Measurements from ENCODE around the gene ADORA3. TPM values are rescaled to one million over a fixed set of nuclear protein-coding genes. Genes with fewer than 3 reads are reported as not detected.
A peak's percentile ranks its signal among the peaks of the same experiment; 100 is the strongest.
"Not testable (repeated sequence)": the region's sequence is repeated elsewhere in the genome, so short reads cannot be mapped to it uniquely, and the experiment has no call there.

ADORA3 gene
- total RNA-seq, result 1 to 10 TPM; 1.6 to 3.6 TPM

DNA sequence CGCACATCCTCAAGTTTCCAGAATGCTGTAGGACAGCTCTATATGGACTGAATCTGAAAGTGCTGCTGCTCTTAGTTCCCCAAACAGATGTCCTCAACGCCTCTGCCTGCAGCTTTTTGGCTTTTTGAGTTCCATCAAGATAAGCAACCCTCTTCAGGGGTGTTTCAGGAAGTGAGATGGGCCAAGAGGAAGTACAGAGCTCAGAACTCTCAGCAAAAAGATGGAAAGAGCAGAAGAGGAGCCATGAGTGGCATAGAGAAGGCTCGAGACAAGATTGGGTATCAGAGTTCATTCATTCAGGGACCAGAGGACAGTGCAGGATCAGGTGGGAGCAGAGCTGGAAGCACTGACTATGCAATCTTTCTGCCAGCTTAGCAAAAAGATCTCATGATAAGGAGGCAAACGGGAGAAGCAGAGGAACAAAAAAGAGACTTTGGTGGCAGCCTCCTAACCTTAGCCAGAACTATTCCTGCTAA lies at the start of gene ADORA3, which contains the start of gene TMIGD3:
ADORA3 (minus strand) TSS at position 49 of the 476 bp plus-strand sequence. CDS start 279 bp downstream, outside the sequence.
TMIGD3 (minus strand) TSS at position 49 of the 476 bp plus-strand sequence. CDS start 279 bp downstream, outside the sequence.
- ATAC-seq (no peak), DNase-seq (peak in 1 of 4 donors; percentile 55)
- intact Hi-C loops (cut with DNase I), result loop anchor here (10.0 kb wide), 1 partner anchor 271 kb away; no protein-coding TSS in a partner anchor
- Histone ChIP-seq H3K9me3 (no peaks in the 10 kb centered on the region), H3K36me3 (replicated peaks in 1 of 2; ENCODE audit: insufficient read depth in 1 of 2, low read depth in 2 of 2) (no peaks in the 10 kb centered on the region), H3K27ac (peak within 1 kb of the TSS in 1 of 4 donors; percentile 40), H3K4me3 (no peak within 1 kb of the TSS), H3K4me1 (peaks cover 14% of the 10 kb centered on the region), H3K27me3 (no peaks in the 10 kb centered on the region)
- peak in 1 of 3 donors; percentile 53 for TF ChIP-seq POLR2A (IDR thresholded peaks at IDR 0.05)
- TF ChIP-seq, protein P1, sequence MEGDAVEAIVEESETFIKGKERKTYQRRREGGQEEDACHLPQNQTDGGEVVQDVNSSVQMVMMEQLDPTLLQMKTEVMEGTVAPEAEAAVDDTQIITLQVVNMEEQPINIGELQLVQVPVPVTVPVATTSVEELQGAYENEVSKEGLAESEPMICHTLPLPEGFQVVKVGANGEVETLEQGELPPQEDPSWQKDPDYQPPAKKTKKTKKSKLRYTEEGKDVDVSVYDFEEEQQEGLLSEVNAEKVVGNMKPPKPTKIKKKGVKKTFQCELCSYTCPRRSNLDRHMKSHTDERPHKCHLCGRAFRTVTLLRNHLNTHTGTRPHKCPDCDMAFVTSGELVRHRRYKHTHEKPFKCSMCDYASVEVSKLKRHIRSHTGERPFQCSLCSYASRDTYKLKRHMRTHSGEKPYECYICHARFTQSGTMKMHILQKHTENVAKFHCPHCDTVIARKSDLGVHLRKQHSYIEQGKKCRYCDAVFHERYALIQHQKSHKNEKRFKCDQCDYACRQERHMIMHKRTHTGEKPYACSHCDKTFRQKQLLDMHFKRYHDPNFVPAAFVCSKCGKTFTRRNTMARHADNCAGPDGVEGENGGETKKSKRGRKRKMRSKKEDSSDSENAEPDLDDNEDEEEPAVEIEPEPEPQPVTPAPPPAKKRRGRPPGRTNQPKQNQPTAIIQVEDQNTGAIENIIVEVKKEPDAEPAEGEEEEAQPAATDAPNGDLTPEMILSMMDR (IDR thresholded peaks at IDR 0.05), result no peak
- 50% methylated on average over 4 of the region's 4 CpGs for WGBS, 2 donors

DNA sequence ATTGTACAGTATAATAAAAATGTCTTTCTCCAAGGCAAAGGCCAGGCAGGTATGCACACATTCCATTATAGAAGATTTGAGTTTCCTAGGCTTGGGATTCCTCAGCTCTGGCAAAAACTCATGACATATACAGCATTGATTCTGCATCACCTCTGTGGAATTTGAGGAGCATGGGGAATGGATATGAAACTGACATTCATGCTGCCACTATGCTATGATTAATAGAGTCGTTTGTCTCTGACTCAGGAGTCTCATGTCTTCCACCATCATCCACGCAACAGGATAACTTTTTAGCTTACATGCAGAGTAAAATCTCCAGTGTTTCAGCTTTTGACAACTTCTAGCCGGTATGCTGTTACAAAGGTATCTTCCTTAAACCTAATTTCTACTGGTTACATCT lies 49.8 kb upstream of the ADORA3 start:
- 89 to 92% methylated on average over 3 of the region's 3 CpGs for WGBS, 2 donors
- Histone ChIP-seq H3K36me3 (replicated peaks in 1 of 2; ENCODE audit: insufficient read depth in 1 of 2, low read depth in 2 of 2) (no peaks in the 10 kb centered on the region), H3K27ac (no peak overlapping the region), H3K27me3 (no peaks in the 10 kb centered on the region), H3K4me1 (no peaks in the 10 kb centered on the region), H3K4me3 (no peak overlapping the region), H3K9me3 (no peaks in the 10 kb centered on the region)
- DNase-seq, result no peak
- intact Hi-C loops (cut with DNase I), result no loop called here
- TF ChIP-seq POLR2A (IDR thresholded peaks at IDR 0.05), result no peak
- TF ChIP-seq, protein P1 (IDR thresholded peaks at IDR 0.05), result no peak
- ATAC-seq, result no peak

DNA sequence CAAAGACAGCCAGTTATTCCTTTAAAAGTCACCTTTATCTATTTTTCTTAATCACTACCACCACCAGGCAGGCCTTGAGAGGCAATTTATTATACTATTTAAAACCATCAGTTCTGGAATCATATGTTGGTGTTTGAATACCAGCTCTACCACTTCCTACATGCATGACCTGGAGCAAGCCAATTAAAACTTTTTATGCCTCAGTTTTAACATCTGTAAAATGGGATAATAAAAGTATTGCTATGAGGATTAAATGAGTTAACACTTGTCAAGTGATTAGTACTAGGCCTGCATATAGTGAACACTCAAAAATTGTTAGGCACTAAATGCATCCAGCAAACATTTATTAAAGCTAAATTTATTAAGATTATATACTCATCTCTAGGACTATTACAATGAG lies 49.2 kb upstream of the ADORA3 start:
- no peak overlapping the region for H3K27ac ChIP-seq

DNA sequence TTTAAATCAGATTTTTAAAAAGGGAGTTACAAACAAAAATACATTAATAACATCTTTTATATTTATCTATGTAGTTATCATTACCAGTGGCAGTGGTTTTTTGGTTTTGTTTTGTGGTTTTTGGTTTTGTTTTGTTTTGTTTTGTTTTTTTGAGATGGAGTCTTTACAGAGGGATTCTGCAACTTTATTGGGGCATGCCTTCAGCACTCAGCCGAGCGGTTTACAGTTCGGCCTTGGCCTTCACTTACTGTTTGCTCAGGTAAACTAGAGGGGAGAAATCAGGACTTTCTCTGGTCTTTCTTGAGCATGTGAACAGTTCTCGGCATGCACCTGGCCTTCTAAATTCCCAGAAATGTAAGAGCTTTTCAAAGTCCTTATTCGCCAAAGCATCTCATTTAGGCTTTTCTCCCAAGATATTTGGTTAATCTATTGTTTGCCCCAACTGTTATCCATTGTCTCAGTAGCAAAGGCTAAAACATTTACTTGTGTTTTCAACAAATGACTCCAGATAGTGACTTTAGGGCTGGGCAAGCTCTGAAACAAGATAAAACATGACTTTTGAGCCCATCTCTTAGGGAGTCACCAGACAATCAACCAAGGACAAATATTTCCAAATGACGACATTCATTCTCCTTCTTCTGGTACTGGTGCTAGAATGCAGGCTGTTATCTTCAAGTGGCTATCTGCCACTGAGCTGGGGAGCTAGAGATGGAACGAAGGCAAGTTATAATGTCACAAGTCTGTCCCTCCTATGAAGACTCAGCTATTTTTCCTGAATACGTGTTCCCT lies 48.4 kb upstream of the ADORA3 start:
- no peaks in the 10 kb centered on the region for H3K4me1 ChIP-seq
- H3K4me3 ChIP-seq, result no peak overlapping the region
- ATAC-seq (no peak), DNase-seq (no peak)
- TF ChIP-seq, protein P1 (IDR thresholded peaks at IDR 0.05), result no peak
- TF ChIP-seq POLR2A (IDR thresholded peaks at IDR 0.05), result no peak
- intact Hi-C loops (cut with DNase I), result no loop called here
- H3K36me3 ChIP-seq (replicated peaks in 1 of 2; ENCODE audit: insufficient read depth in 1 of 2, low read depth in 2 of 2), result no peaks in the 10 kb centered on the region
- no peak overlapping the region for H3K27ac ChIP-seq
- H3K27me3 ChIP-seq, result no peaks in the 10 kb centered on the region
- 45 to 49% methylated on average over 8 of the region's 8 CpGs for WGBS, 2 donors
- H3K9me3 ChIP-seq, result no peaks in the 10 kb centered on the region

More for the DNA sequence above, 49.2 kb upstream of the ADORA3 start:
- ATAC-seq (no peak), DNase-seq (no peak)
- intact Hi-C loops (cut with DNase I), result no loop called here
- TF ChIP-seq POLR2A (IDR thresholded peaks at IDR 0.05), result no peak
- TF ChIP-seq, protein P1 (IDR thresholded peaks at IDR 0.05), result no peak
- no peaks in the 10 kb centered on the region for H3K36me3 ChIP-seq (replicated peaks in 1 of 2; ENCODE audit: insufficient read depth in 1 of 2, low read depth in 2 of 2)
- no peaks in the 10 kb centered on the region for H3K9me3 ChIP-seq
- H3K4me1 ChIP-seq, result no peaks in the 10 kb centered on the region
- H3K4me3 ChIP-seq, result no peak overlapping the region
- no peaks in the 10 kb centered on the region for H3K27me3 ChIP-seq

DNA sequence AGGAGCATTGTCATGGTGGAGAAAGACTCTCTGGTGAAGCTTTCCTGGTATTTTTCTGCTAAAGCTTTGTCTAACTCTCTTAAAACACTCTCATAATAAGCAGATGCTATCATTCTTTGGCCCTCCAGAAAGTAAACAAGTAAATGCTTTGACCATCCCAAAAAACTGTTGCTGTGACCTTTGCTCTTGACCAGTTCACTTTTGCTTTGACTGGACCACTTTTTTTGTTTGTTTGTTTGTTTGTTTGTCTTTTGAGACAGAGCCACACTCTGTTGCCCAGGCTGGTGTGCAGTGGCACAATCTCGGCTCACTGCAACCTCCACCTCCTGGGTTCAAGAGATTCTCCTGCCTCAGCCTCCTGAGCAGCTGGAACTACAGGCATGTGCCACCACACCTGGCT lies 44.4 kb upstream of the ADORA3 start:
- H3K9me3 ChIP-seq; H3K4me3 ChIP-seq; DNase-seq; H3K4me1 ChIP-seq; ATAC-seq; H3K36me3 ChIP-seq (replicated peaks in 1 of 2; ENCODE audit: insufficient read depth in 1 of 2, low read depth in 2 of 2); intact Hi-C loops (cut with DNase I); H3K27ac ChIP-seq; H3K27me3 ChIP-seq: not testable (repeated sequence)
- 78 to 90% methylated on average over 1 of the region's 1 CpG for WGBS, 2 donors
